ENCODE data around the gene COL7A1.

GRCh38 chr3:48584836-48585235 lies 10.3 kb downstream of the COL7A1 start:
- TF ChIP-seq CTCF (conservative IDR thresholded peaks at IDR 0.05; ENCODE audit: low read length) (no peak), EZH2phosphoT487 (IDR thresholded peaks at IDR 0.05; ENCODE audit: borderline replicate concordance, low read depth, low read length) (no peak)
